Hepatocyte (in vitro differentiated cells): Measurements from ENCODE around the gene PRMT9. TPM values are rescaled to one million over a fixed set of nuclear protein-coding genes. Genes with fewer than 3 reads are reported as not detected.

Experiments used
- DNase-seq: peaks from one replicate; pipeline ENCODE4 v3.0.0-alpha.2; 2016; ENCODE audit warnings: low spot score
- H2AFZ ChIP-seq: fragments of 200-600 bp; sonication (generic); 2 replicates; pipeline ENCODE4 v1.6.0; 2016; ENCODE audit warnings: antibody characterized with exemption, mild to moderate bottlenecking
- H3K27ac ChIP-seq: fragments of 200-600 bp; sonication (generic); 2 replicates; pipeline ENCODE4 v1.5.1; 2016; ENCODE audit warnings: mild to moderate bottlenecking
- H3K27me3 ChIP-seq: fragments of 200-600 bp; sonication (generic); 2 replicates; pipeline ENCODE4 v1.6.1; 2016
- H3K36me3 ChIP-seq: fragments of 200-600 bp; sonication (generic); replicated peaks from 2 replicates; pipeline ENCODE4 v1.5.1; 2016; ENCODE audit warnings: low read depth; ENCODE audit not compliant: insufficient read depth
- H3K4me1 ChIP-seq: fragments of 200-600 bp; sonication (generic); 2 replicates; pipeline ENCODE4 v1.5.1; 2016; ENCODE audit warnings: mild to moderate bottlenecking, moderate library complexity; ENCODE audit not compliant: insufficient read depth
- H3K4me2 ChIP-seq: fragments of 200-600 bp; sonication (generic); 2 replicates; pipeline ENCODE4 v1.6.0; 2016
- H3K4me3 ChIP-seq: fragments of 200-600 bp; sonication (generic); 2 replicates; pipeline ENCODE4 v1.5.1; 2016; ENCODE audit warnings: mild to moderate bottlenecking
- H3K79me2 ChIP-seq: fragments of 200-600 bp; sonication (generic); 2 replicates; pipeline ENCODE4 v1.6.0; 2017; ENCODE audit warnings: mild to moderate bottlenecking
- H3K9me2 ChIP-seq: fragments of 200-600 bp; sonication (generic); replicated peaks from 2 replicates; pipeline ENCODE4 v1.6.0; 2017; ENCODE audit warnings: mild to moderate bottlenecking; ENCODE audit not compliant: insufficient read depth
- H3K9me3 ChIP-seq: fragments of 200-600 bp; sonication (generic); 2 replicates; pipeline ENCODE4 v1.5.1; 2016; ENCODE audit warnings: low read depth, mild to moderate bottlenecking
- H4K20me1 ChIP-seq: fragments of 200-600 bp; sonication (generic); 2 replicates; pipeline ENCODE4 v1.6.0; 2016; ENCODE audit warnings: mild to moderate bottlenecking; ENCODE audit not compliant: insufficient read depth, poor library complexity, severe bottlenecking
- EZH2 ChIP-seq: fragments of 200-600 bp; sonication (generic); IDR thresholded peaks from 2 replicates; pipeline ENCODE4 v1.6.1; 2016; ENCODE audit warnings: antibody characterized with exemption, mild to moderate bottlenecking, borderline replicate concordance
- EZH2phosphoT487 ChIP-seq: fragments of 200-600 bp; sonication (generic); IDR thresholded peaks from one replicate; pipeline ENCODE4 v1.6.1; 2018; ENCODE audit warnings: antibody characterized with exemption, mild to moderate bottlenecking, low read depth, moderate library complexity; ENCODE audit not compliant: unreplicated experiment, severe bottlenecking
- WGBS: methylation state at CpG from one replicate; pipeline ENCODE4 v1.1.6; 2016; ENCODE audit warnings: low lambda C conversion rate; ENCODE audit errors: missing lambda C conversion rate; 5-methylcytosine and 5-hydroxymethylcytosine counted together
- polyA plus RNA-seq: library from polyadenylated mRNA; unstranded; fragments of >200 nt; fragmentation: Nextera tagmentation; extraction: Ambion mirVana; gene quantifications from 2 replicates; pipeline ENCODE4 v1.2.1, GENCODE V29; 2016
- total RNA-seq: library from RNA; depleted of rRNA; stranded (reverse); fragments of >200 nt; gene quantifications from 2 replicates; pipeline ENCODE4 v1.2.3, GENCODE V29; 2014
- TF ChIP-seq, protein P1 (sequence below): fragments of 200-600 bp; sonication (generic); IDR thresholded peaks from 2 replicates; pipeline ENCODE4 v1.5.1; 2016; ENCODE audit warnings: antibody characterized with exemption, mild to moderate bottlenecking; ENCODE audit not compliant: poor library complexity

The PRMT9 gene
- total and polyA plus RNA-seq, 2 experiments from 2014 or later: 6.2 to 16.3 TPM

- no peaks in the 10 kb centered on the region for H3K9me2 ChIP-seq
- no peak overlapping the region for H3K27ac ChIP-seq
- no peak overlapping the region for H3K4me2 ChIP-seq
- no peaks in the 10 kb centered on the region for H3K27me3 ChIP-seq
- H3K4me3 ChIP-seq: no peak overlapping the region
- H2AFZ ChIP-seq: no peak overlapping the region
- no peaks in the 10 kb centered on the region for H3K9me3 ChIP-seq
- H3K79me2 ChIP-seq: no peaks in the 10 kb centered on the region
- H4K20me1 ChIP-seq: no peaks in the 10 kb centered on the region
- H3K36me3 ChIP-seq: no peaks in the 10 kb centered on the region
- H3K4me1 ChIP-seq: no peaks in the 10 kb centered on the region
- TF ChIP-seq EZH2: no peak
- no peak for TF ChIP-seq EZH2phosphoT487
- TF ChIP-seq, protein P1, sequence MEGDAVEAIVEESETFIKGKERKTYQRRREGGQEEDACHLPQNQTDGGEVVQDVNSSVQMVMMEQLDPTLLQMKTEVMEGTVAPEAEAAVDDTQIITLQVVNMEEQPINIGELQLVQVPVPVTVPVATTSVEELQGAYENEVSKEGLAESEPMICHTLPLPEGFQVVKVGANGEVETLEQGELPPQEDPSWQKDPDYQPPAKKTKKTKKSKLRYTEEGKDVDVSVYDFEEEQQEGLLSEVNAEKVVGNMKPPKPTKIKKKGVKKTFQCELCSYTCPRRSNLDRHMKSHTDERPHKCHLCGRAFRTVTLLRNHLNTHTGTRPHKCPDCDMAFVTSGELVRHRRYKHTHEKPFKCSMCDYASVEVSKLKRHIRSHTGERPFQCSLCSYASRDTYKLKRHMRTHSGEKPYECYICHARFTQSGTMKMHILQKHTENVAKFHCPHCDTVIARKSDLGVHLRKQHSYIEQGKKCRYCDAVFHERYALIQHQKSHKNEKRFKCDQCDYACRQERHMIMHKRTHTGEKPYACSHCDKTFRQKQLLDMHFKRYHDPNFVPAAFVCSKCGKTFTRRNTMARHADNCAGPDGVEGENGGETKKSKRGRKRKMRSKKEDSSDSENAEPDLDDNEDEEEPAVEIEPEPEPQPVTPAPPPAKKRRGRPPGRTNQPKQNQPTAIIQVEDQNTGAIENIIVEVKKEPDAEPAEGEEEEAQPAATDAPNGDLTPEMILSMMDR: no peak
- DNase-seq: no peak
These were observed 48.6 kb downstream of the PRMT9 start for GRCh38 chr4:147635348-147635747.

GRCh38 chr4:147633643-147634042 is 50.3 kb downstream of the PRMT9 start:
- 90% methylated on average over 1 of the region's 1 CpG for WGBS

DNA sequence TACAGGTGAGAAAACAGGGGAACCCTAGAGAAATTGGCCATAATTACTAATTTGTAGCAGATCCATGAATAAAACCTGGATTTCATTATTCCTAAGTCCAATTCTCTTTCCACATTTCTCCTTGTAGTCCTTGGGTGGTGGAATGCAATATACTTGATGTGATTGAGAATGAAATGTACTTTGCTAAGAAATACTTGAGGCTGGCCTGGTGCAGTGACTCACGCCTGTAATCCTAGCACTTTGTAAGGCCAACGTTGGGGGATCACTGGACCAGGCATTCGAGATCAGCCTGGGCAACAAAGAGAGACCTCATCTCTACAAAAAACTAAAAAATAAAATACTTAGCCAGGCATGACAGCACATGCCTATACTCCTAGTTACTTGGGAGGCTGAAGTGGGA is 50.9 kb downstream of the PRMT9 start:
- 70% methylated on average over 3 of the region's 3 CpGs for WGBS
- no peak for DNase-seq
- Histone ChIP-seq H3K9me2 (no peaks in the 10 kb centered on the region), H2AFZ (no peak overlapping the region), H3K4me3 (no peak overlapping the region), H3K9me3 (no peaks in the 10 kb centered on the region), H3K79me2 (no peaks in the 10 kb centered on the region), H3K27me3 (no peaks in the 10 kb centered on the region), H3K4me1 (no peaks in the 10 kb centered on the region), H3K4me2 (no peak overlapping the region), H4K20me1 (no peaks in the 10 kb centered on the region), H3K27ac (peak overlapping the region; percentile 52), H3K36me3 (no peaks in the 10 kb centered on the region)
- TF ChIP-seq EZH2phosphoT487: no peak
- TF ChIP-seq, protein P1: no peak
- TF ChIP-seq EZH2: no peak

More at GRCh38 chr4:147633643-147634042, 50.3 kb downstream of the PRMT9 start:
- DNase-seq: no peak
- Histone ChIP-seq H3K79me2 (no peaks in the 10 kb centered on the region), H3K36me3 (no peaks in the 10 kb centered on the region), H3K27ac (no peak overlapping the region), H3K4me3 (no peak overlapping the region), H2AFZ (no peak overlapping the region), H3K4me1 (no peaks in the 10 kb centered on the region), H3K9me2 (no peaks in the 10 kb centered on the region), H3K27me3 (no peaks in the 10 kb centered on the region), H3K4me2 (no peak overlapping the region), H3K9me3 (no peaks in the 10 kb centered on the region), H4K20me1 (no peaks in the 10 kb centered on the region)
- TF ChIP-seq EZH2phosphoT487 (no peak), EZH2 (no peak)
- TF ChIP-seq, protein P1: no peak
